Osteoblast (primary cell): ENCODE measurements around the gene NSMCE1. TPM values are rescaled to one million over a fixed set of nuclear protein-coding genes. Genes with fewer than 3 reads are reported as not detected.

Source experiments
- DNase-seq: peaks from one replicate; pipeline ENCODE4 v3.0.0; 2011; ENCODE audit warnings: low spot score, mixed read lengths; ENCODE audit not compliant: insufficient read length; ENCODE audit errors: missing footprints
- H2AFZ ChIP-seq: 2 replicates; pipeline ENCODE4 v1.6.0; 2011; ENCODE audit warnings: mild to moderate bottlenecking, low read length
- H3K27ac ChIP-seq: 2 replicates; pipeline ENCODE4 v1.5.1; 2011; ENCODE audit warnings: mild to moderate bottlenecking, low read depth, low read length, moderate library complexity
- H3K27me3 ChIP-seq: 2 replicates; pipeline ENCODE4 v1.6.0; 2012; ENCODE audit warnings: mild to moderate bottlenecking, control low read depth, inconsistent platforms, low read length, moderate library complexity; ENCODE audit not compliant: insufficient read depth
- H3K36me3 ChIP-seq: 2 replicates; pipeline ENCODE4 v1.5.1; 2011; ENCODE audit warnings: mild to moderate bottlenecking, low read length, control low read depth, moderate library complexity; ENCODE audit not compliant: insufficient read depth
- H3K4me1 ChIP-seq: 2 replicates; pipeline ENCODE4 v1.5.1; 2011; ENCODE audit warnings: mild to moderate bottlenecking, low read length, control low read depth, moderate library complexity; ENCODE audit not compliant: insufficient read depth
- H3K4me2 ChIP-seq: 2 replicates; pipeline ENCODE4 v1.6.0; 2011; ENCODE audit warnings: mild to moderate bottlenecking, low read length; ENCODE audit not compliant: insufficient read depth
- H3K4me3 ChIP-seq: fragments of 200-600 bp; sonication (generic); 3 replicates; pipeline ENCODE4 v1.5.1; 2012; ENCODE audit warnings: mild to moderate bottlenecking, low read length, inconsistent platforms; ENCODE audit not compliant: insufficient read depth
- H3K79me2 ChIP-seq: 2 replicates; pipeline ENCODE4 v1.6.0; 2012; ENCODE audit warnings: mild to moderate bottlenecking, low read length, control low read depth, inconsistent platforms; ENCODE audit not compliant: insufficient read depth
- H3K9me3 ChIP-seq: 2 replicates; pipeline ENCODE4 v1.5.1; 2011; ENCODE audit warnings: low read depth, low read length, control low read depth
- H4K20me1 ChIP-seq: 2 replicates; pipeline ENCODE4 v1.6.0; 2012; ENCODE audit warnings: mild to moderate bottlenecking, low read length, control low read depth; ENCODE audit not compliant: insufficient read depth
- total RNA-seq: library from RNA; depleted of rRNA; stranded (reverse); fragments of >200 nt; gene quantifications from 2 replicates; pipeline ENCODE4 v1.2.3, GENCODE V29; 2012
- TF ChIP-seq, protein P1 (sequence below): IDR thresholded peaks from 2 replicates; pipeline ENCODE4 v1.5.1; 2011; ENCODE audit warnings: mild to moderate bottlenecking, low read depth, low read length, moderate library complexity; ENCODE audit errors: extremely low read depth

Gene NSMCE1
- total RNA-seq, 1 donor = 57.9 TPM

DNA sequence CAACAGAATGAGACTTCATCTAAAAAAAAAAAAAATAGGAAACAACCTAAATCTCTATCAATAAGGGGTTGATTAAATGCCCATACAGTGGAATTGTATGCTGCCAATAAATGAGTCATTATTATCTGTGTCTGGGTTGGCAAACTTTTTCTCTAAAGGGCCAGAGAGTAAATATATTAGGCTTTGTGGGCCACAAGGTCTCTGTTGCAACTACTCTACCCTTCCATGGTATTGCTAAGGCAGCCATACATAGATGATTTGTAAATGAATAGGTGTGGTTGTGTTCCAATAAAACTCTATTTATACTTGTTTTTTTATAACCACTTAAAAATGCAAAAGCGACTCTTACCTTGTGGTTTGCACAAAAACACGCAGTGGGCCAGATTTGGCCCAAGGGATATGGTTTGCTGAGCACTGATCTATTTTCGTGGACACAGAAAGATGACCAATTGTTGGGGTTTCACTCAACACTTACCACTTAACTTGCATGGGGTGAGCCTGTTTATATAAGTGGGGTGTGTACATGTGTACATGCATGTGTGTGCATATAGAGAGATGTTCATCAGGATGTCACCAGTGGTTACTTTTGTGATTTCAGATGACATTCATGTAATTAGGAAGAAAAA, 32.8 kb upstream of the NSMCE1 start:
- no peaks in the 10 kb centered on the region for H3K9me3 ChIP-seq
- TF ChIP-seq, protein P1, sequence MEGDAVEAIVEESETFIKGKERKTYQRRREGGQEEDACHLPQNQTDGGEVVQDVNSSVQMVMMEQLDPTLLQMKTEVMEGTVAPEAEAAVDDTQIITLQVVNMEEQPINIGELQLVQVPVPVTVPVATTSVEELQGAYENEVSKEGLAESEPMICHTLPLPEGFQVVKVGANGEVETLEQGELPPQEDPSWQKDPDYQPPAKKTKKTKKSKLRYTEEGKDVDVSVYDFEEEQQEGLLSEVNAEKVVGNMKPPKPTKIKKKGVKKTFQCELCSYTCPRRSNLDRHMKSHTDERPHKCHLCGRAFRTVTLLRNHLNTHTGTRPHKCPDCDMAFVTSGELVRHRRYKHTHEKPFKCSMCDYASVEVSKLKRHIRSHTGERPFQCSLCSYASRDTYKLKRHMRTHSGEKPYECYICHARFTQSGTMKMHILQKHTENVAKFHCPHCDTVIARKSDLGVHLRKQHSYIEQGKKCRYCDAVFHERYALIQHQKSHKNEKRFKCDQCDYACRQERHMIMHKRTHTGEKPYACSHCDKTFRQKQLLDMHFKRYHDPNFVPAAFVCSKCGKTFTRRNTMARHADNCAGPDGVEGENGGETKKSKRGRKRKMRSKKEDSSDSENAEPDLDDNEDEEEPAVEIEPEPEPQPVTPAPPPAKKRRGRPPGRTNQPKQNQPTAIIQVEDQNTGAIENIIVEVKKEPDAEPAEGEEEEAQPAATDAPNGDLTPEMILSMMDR = no peak
- no peaks in the 10 kb centered on the region for H3K27me3 ChIP-seq
- H3K79me2 ChIP-seq = no peaks in the 10 kb centered on the region
- H3K4me2 ChIP-seq = no peak overlapping the region
- no peak overlapping the region for H2AFZ ChIP-seq
- H3K4me3 ChIP-seq = no peak overlapping the region
- H3K4me1 ChIP-seq = peaks cover 6% of the 10 kb centered on the region
- no peaks in the 10 kb centered on the region for H4K20me1 ChIP-seq
- no peak for DNase-seq
- no peaks in the 10 kb centered on the region for H3K36me3 ChIP-seq
- H3K27ac ChIP-seq = no peak overlapping the region

DNA sequence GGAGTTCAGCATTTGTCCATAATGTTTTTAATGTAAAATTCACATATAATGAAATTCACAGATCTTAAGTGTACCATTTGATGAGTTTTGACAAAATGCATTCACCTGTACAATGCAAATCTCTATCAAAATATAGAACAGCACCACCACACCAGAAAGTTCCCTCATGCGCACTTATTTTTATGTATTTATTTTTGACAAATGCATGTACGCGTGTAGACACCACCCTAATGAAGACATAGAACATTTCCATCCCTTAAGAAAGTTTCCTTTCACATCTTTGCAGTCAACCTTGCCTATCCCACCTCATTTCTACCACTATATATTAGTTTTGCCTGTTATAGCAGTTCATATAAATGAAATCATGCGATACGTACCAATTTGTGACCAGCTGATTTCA, 29.6 kb upstream of the NSMCE1 start:
- no peaks in the 10 kb centered on the region for H3K79me2 ChIP-seq
- no peak for DNase-seq
- H3K4me2 ChIP-seq = no peak overlapping the region
- H2AFZ ChIP-seq = no peak overlapping the region
- no peaks in the 10 kb centered on the region for H3K27me3 ChIP-seq
- no peak overlapping the region for H3K4me3 ChIP-seq
- no peaks in the 10 kb centered on the region for H4K20me1 ChIP-seq
- H3K4me1 ChIP-seq = no peaks in the 10 kb centered on the region
- no peak overlapping the region for H3K27ac ChIP-seq
- no peaks in the 10 kb centered on the region for H3K36me3 ChIP-seq
- H3K9me3 ChIP-seq = no peaks in the 10 kb centered on the region
- TF ChIP-seq, protein P1 = no peak

DNA sequence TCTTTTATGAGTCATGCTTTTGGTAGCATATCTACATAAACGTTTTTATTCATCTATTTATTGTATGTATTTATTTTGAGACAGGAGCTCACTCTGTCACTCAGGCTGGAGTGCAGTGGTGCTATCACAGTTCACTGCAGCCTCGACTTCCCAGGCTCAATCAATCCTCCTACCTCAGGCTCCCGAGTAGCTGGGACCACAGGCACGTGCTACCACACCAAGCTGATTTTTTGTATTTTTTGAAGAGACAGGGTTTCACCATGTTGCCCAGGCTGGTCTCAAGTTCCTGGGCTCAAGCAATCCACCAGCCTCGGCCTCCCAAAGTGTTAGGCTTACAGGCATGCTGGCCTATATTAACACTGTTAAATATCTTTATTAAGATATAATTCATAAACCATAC, 24.8 kb upstream of the NSMCE1 start:
- H3K79me2 ChIP-seq = no peaks in the 10 kb centered on the region
- no peaks in the 10 kb centered on the region for H4K20me1 ChIP-seq
- H2AFZ ChIP-seq = no peak overlapping the region
- no peak overlapping the region for H3K27ac ChIP-seq
- H3K27me3 ChIP-seq = no peaks in the 10 kb centered on the region
- DNase-seq = no peak
- H3K4me1 ChIP-seq = no peaks in the 10 kb centered on the region
- TF ChIP-seq, protein P1 = no peak
- no peaks in the 10 kb centered on the region for H3K9me3 ChIP-seq
- H3K4me2 ChIP-seq = no peak overlapping the region
- H3K36me3 ChIP-seq = no peaks in the 10 kb centered on the region
- no peak overlapping the region for H3K4me3 ChIP-seq

DNA sequence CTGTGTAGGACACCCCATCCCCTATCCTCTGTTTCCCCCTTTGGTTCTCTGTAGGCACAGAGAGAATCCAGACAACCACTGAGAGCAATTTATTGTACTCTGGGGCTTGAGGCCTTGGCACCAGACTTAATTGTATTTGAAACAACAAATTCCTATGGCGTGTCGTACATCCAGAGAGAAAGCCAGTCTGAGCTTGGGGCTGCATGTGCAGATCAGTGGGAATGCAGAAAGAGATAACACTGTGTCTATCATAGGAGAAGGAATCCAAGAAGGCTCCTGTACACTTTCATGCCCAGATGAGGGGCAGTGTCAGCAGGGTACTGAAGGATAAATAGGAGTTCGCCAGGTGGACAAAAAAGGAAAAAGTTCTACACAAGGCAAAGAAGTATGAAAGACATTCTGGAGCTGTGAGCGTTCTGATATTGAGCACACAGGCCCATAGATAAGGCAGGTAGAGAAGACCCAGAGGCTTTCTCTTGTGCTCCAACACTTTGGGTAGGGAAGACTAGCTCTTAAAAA, 23.2 kb upstream of the NSMCE1 start:
- Histone ChIP-seq H4K20me1 (no peaks in the 10 kb centered on the region), H3K27me3 (no peaks in the 10 kb centered on the region), H3K9me3 (no peaks in the 10 kb centered on the region), H2AFZ (no peak overlapping the region), H3K36me3 (no peaks in the 10 kb centered on the region), H3K27ac (no peak overlapping the region), H3K4me2 (no peak overlapping the region), H3K4me3 (no peak overlapping the region), H3K79me2 (no peaks in the 10 kb centered on the region), H3K4me1 (peaks cover 4% of the 10 kb centered on the region)
- no peak for DNase-seq
- TF ChIP-seq, protein P1 = no peak
